ENCODE results near the gene NBAS.
A peak's percentile ranks its signal among the peaks of the same experiment; 100 is the strongest.
"Not testable (repeated sequence)": the region's sequence is repeated elsewhere in the genome, so short reads cannot be mapped to it uniquely, and the experiment has no call there.

Gene NBAS

DNA sequence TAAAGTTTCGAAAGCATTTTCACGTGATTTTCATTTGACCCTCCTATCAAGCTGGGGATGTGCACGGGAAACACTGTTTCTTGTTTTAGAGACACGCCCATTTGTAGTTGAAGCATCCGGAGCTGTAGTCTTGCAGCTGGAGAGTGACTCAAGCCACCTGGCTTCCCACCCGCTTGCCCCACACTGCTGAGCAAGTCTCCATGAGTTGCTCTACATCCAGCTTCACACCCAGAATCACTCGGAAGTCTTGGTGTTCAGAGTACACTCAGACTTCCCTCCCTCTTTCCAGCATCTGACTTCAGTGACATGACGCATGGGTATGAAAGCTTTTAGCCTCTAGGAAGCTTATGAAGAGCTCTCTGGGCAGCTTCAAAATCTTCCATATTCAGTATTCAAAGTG lies 262.4 kb downstream of the NBAS start:
- DNase-seq: no peak

DNA sequence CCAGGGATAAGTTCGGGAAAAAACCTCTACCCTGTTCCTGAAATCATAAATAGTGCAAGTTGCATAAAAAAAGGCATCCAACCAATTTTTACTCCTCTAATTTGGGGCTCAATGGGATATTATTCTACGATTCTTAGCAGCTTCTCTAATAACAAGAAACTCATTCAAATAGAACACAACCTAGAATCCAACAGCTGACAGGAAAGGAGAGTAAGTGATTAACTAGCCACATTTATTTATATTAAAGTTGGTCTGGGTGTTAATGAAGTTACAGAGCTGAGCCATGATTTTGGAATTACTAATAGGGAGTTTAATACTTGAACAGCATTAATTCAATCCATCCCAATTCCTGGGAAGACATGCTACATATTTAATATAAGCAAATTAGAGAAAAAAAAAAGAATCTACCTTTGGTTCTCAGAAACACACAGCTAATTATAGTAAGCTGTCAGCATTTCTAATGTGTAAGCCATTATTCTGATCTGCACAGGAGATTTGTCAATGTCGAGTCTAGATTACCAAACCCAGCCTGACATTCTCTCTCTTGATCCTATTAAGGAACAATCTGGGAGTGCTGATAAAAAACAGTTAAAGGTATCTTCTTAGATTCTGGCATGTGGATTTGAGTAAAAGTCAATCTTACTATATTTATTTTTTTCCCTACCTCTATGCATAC lies 267.7 kb downstream of the NBAS start:
- DNase-seq: no peak

DNA sequence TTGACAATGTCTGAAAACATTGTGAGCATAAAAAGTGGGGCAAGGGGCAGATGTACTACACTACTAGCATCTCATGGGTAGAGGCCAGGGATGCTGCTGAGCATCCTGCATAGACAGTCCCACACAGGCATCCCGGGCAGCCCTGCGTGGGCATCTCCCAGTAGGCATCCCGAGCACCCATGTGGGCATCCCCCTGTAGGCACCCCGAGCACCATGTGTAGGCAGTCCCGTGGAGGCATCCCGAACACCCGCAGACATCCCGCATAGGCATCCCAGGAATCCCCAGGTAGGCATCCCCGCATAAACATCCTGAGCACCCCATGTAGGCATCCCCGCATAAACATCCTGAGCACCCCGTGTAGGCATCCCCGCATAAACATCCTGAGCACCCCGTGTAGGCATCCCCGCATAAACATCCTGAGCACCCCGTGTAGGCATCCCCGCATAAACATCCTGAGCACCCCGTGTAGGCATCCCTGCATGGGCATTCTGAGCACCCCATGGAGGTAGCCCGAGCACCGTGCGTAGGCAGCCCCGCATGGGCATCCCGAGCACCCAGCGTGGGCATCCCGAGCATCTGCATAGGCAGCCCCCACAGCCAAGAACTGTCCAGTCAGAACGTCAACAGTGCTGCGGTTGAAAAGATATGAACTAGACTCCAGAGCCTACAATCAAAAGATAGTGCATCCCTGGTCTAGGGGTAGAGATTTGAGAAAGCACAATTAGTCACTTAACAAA lies 273.5 kb downstream of the NBAS start:
- no peak for DNase-seq

DNA sequence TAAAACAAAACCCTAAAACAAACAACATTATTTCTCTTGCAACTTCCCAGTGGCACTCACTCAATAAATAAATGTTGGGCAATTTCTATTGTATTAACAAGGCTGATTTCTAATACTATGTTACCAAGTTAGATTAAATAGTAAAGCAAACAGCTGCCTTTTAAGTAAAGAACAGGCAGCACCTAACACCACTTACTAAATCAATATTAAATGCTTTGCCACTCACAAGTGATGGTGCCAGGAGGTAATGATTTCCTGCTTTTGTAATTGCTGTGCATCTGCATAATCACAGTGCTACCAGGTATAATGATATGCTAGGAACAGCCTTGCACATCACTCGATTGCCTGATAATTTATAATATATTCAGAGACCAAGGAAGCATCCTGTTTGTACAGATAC lies 276.5 kb downstream of the NBAS start:
- no peak for DNase-seq

DNA sequence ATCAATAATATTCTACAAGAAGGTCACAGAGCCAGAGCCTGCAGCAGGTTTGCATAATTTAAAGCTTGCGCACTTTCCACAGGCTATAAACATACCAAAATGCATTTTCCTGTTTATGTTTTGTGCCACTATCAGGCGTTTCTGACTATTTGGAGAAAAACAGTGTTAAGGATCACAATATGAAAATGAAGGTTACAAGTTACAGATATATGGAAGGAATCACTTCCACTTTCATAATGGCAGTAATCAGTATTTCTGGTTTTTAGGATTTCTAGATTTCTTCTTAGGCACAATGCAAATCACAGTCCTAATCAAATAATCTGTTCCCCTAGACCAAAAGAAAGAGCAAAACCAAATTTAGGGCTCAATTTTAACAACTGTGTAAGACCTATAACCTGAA lies 279.5 kb downstream of the NBAS start:
- DNase-seq: no peak

DNA sequence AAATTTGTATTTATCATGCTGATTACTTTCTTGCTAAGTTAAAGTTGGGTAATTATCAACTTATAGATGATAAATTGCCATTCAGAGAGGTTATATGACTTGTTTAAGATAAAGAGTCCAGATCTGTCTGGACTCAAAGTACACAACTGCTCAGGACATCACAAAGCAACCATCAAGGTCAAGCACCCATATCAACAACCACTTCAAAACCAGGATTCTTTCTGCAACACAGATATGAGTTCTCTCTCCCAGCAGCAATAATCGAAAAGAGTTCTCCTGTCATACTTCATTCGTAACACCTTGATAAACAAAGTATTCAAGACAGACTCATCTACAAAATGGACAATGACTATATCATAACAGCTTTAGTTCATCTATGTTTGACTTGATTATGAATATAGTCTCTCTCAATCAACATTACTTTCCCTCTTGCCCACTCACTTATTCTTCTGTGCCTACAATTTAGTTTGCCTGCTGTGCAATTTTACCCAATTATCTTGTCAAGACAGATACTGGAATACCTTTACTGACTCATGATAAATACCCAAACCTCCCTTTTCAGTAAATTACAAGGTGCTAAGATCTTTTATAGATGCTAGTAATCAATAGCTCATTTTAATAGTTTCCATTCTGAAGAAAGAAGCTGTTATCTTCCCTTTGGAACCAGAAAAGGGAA lies 281.8 kb downstream of the NBAS start:
- no peak for DNase-seq

DNA sequence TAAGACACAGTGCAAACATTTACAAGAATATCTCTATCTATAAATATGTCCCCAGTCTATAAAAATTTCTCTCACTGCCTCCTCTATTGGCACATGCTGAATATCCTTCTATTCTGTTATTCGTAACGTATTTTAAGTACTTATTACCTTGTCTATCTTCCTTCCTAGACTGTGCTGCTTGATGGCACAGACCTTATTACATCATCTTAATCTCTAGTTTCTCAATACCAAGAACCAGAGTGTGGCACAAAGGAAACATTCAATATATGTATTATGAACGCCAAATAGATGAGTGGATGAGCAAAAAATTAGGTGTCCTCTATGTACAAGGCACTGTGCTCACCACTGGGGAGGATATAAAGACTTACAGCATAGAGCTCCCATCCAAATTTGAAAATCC lies 282.8 kb downstream of the NBAS start:
- no peak for DNase-seq

DNA sequence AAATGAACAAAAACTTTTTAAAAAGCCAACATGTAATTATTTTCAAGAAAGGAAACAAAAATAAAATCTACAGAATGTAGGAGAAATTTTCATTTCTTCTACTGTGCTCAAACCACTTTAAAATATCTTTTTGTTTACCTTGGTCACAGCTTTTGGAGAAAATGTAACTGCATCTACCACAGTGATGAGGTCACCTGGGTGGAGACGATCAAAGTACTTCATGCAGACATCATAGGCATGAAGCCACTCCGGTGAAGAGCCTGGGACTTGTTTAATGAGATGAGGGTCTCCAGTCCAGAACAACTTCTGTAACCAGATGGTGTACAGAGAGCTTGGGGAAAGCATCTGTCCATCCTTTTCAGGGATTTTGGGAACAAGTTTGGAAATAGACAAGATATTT lies 285.8 kb downstream of the NBAS start:
- DNase-seq: no peak

DNA sequence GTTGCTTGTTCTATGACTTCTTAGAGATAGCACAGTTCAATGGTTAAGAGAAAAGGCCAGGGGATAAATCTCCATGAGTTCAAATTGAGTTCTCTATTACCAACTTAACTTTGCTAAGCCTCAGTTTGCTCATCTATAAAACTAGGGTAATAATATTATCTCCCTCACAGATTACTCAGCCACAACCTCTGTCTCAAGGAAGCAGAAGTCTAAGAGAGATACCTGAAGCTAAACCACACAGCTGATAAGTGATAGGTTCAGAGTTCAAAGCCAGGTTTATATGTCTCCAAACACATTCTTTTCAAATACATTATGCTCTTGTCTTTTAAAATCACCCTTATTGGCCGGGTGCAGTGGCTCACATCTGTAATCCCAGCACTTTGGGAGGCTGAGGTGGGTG lies 287.7 kb downstream of the NBAS start:
- no peak for DNase-seq

DNA sequence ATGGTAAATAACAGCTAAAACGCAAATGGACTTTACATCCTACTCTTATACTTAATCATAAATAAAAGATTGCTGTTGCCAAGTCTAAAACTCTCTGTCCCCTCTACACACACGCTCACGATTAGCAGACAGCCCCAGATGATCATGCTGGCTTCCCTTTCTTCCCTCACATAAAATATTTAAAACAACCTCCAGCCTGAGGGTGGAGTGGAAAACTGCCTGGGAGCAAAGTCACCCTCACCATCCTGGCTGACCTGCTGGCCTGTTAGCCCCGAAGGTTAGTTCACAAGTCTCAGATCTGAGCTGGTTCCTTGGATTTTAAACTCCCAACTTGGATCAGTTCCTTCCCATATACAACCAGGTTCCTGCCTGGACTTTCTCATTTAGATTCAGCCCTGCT lies 288.2 kb downstream of the NBAS start:
- DNase-seq: no peak

DNA sequence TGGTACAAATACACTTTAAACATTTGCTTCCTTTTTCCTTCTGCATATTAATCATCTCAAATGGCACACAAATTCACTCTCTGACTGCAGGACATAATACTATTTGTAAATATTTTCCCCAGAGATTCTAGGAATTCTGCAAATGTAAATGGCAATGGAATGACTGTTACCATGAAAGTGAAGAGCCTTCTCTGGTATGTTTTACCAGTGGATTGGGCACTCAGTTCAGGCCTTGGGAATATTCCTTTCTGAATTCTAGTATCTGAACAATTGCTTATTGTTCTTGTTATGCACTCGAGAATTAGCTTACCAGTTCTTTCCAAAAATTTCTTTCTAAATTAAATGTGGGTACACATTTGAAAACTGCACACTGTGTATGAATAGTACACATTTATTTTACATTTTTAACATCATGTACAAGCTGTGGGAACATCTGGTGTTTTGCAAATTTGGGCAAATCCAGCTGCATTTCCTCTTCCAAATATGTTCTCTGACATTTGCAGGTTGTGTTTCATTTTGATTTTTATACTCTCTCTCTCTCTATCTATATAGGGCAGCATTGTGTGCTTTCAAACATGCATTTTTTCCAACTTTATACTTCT lies 289.1 kb downstream of the NBAS start:
- DNase-seq: no peak

DNA sequence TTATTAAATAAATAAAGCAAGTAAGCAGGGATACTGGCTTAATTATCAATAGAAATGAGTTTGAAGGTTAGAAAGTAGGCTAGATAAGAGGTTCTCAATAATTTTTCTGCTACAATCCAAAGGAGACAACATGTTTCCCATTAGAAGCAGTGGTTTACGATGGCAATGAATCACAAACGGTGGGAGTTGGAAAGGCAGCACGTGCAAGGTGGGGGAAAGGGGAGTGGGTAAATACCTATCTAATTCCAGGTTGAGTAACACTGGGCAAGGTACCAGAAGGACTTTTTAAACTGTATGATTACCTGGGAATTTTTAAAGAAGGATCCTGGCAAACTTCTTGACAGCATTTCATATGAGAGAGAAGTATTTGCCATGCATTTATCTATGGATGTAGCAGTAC lies 289.9 kb downstream of the NBAS start:
- DNase-seq: no peak

DNA sequence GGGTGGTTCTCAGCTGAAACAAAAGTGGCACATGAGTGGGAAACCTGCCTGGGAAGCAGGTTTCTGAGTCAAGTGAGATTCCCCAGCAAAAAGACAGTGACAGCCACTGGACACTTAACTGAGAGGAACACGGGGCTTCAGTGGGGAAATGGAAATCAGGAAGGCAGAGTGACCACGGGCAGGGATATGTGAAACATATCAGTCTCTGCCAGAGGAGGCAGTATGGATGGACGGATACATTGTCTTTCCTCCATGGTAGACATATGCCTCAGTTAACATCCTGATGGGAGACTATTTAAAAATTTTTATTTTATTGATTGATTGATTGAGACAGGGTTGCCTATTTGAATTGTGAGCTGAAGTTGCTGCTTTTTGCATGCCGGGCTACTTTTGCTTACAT lies 292.1 kb downstream of the NBAS start:
- DNase-seq: no peak

DNA sequence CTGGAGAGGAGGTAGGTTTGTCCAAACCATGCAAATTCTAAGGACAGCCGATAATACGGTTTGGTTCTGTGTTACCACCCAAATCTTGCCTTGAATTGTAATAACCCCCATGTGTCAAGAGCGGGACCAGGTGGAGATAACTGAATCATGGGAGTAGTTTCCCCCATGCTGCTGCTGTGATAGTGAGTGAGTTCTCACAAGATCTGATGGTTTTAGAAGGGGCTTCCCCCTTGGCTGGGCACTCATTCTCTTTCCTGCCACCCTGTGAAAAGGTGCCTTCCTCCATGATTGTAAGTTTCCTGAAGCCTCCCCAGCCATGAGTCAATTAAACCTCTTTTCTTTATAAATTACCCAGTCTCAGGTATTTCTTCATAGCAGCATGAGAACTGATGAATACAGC lies 295.2 kb downstream of the NBAS start:
- DNase-seq: no peak

DNA sequence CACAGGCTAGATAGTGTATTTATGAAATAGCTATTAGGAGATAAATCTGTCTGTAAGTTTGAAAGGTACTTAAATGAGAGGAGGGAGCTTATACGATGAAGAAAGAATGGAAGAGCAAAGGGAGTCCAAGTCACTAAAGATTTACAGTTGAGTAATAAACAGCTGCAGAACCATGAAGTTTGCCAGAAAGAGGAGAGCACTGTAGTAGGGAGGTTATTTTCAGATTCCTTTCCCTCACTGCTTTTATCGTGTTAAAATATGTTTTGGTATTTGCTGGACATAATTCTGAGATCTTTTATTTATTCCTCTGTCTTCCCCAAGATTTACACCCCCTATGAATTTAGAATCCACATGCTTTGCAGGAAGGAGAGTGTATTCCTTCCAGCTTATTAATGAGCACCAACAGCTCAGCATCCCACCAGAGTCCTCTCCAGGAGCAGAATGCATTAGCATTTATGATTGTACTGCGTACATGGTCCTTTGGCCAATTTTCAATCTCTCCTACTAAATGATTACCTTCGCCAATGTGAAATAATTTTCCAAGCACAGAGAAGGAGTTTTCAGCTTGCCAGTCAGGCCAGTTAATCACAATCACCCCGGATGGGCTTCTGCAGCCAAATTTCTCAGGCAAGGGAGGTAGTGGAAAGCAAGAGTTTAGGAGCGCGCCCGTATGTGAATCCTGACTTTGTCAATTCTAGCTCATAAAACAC lies 297.0 kb downstream of the NBAS start:
- DNase-seq: no peak

DNA sequence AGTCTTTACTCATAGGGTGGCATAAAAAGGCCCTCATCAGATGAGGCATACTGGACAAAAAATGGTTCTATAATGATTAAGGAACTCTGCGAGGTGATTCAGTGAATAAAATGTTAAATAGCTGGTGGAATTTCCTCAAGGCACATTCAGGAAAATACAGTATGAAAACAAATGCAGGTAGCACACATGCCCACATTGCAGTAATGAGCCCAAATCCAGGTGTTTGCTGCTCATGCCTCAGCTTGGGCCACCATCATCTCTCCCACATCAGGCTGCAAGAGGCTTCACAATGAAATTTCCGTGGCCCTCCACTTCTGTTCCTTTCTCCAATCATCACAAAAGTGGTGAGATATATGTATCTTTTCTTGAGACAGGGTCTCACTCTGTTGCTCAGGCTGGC lies 298.3 kb downstream of the NBAS start:
- no peak for DNase-seq

DNA sequence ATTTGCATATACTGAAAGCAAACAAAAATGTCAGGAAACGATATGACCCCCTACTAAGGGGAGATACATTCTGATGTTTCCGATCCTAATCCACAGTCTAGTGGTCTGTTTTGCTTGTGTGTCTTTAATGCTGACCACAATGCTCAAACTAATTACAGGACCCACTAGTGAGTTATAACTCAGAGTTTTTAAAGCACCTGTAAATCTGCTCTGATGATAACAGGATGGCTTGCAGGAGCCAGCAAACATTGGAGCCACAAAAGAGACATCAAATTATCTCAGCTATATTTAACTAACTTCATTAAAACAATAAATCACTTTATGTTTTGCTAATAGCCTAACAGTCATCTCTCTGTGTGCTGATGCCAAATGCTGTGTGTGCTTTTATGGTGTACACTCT lies 300.3 kb downstream of the NBAS start:
- no peak for DNase-seq

DNA sequence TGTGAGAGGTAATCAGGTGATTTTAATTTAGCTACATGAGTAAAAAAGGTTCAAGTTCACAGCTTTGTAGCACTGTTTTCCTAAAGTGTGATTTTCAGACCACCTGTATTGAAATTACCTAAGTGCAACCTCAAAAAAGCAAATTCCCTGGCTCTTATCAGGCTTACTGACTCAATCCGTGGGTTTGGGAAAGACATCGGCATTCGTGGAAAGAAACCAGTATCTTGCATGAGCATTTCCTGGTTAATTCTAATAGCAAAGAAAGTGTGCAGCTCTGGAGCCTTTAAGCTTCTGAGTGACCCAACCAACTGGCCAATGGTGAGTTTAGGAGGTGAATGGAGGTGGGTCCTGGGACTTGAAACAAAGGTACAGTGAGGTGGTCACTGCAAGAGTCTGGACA lies 300.9 kb downstream of the NBAS start:
- no peak for DNase-seq

DNA sequence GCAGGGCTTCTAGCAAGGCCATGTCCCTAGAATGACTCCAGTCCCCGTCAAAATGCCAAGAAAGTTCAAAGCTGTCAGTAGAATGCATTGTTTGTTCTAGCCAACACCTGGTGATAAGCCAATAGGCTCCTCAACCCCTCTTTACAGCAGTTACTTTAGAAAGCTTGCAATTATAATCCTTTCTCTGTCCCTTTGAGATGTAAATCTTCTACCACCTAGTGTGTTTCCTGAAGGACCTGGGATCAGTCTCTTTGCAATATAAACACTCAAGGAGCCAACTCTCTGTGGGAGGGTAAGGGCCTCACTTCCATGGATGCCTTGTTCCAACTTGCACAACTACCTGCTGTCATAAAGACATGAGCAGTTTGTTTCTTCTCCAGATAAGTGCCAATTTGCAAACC lies 301.8 kb downstream of the NBAS start:
- DNase-seq: no peak

DNA sequence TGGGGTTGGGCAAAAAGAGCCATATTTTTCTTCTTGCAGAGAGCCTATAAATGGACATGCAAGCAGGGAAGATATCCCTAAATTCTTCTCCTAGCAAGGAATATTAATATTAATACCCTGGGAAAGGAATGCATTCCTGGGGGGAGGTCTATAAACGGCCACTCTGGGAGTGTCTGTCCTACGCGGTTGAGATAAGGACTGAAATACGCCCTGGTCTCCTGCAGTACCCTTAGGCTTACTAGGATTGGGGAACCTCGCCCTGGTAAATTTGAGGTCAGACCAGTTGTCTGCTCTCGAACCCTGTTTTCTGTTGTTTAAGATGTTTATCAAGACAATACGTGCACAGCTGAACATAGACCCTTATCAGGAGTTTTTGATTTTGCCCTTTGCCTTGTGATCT lies 302.7 kb downstream of the NBAS start:
- DNase-seq: not testable (repeated sequence)

DNA sequence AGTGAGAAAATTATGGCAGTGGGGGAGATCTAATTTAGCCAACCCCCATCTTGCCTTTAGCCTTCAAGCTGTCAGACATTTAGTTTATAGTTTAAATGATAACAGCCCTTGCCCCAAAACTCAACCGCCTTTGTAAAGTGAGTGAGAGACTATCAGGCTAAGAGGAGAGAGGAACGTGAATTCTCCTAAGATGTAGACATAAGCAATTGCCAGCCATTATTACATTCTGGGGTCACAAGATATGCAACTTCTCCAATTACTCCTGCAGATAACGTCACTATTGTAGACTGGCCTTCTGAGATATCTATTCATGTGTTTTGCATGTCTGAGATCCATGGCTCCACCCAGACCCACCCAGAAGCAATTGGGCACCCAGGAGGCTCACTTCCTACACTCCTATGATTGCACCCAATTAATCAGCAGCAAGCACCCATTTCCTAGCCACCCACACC lies 307.3 kb downstream of the NBAS start:
- peak in 1 of 2 donors; percentile 3 for DNase-seq

DNA sequence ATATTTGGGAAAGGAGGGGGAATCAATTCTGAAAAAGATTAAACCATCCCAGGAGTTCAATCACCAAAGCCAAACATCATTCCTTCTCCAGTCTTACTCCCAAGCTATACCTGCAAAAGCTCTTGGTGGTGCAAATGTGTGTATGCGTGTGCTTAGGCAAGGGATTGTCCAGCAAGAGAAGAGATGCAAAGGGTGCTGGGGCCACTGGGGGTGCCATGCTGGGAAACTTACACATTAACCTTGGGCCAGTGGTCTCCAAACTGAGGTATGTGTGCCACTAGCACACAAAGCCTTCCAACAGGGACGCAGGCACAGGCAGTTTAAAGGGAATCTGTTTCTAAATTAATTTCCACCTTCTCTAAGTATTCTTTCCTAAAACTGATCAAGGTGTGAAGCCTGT lies 307.9 kb downstream of the NBAS start:
- no peak for DNase-seq

DNA sequence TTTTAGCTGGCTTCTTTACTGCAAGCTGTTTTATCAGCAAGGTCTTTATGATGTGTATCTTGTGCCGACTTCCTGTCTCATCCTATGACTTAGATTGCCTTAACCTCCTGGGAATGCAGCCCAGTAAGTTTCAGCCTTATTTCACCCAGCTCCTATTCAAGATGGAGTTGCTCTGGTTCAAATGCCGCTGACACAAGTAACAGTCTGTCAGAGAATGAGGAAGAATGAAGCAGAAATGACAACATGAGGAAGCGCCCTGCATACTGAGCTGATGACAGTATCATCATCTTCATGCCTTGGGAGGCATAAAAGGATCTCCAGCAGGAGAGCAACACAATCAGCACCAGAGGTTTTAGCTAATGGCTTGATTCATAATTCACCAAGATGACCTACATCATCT lies 309.4 kb downstream of the NBAS start:
- no peak for DNase-seq
